A673 (cell line): ENCODE data around the gene KRI1. TPM values are rescaled to one million over a fixed set of nuclear protein-coding genes. Genes with fewer than 3 reads are reported as not detected.

Experiments
- BruUV-seq: library from RNA; stranded (reverse); fragments of 400-500 nt; replicated peaks from 2 replicates; lab custom pipeline; 2021; lab: Mats Ljungman, UMichigan
- CTCF ChIA-PET: fragments of 300-600 bp; sonication (Branson Sonifier 250); formaldehyde crosslinking; loops from one replicate; lab custom pipeline; 2022; ENCODE audit warnings: antibody characterized with exemption; lab: Charles Lee
- POLR2A ChIA-PET: fragments of 300-600 bp; sonication (Branson Sonifier 250); formaldehyde crosslinking; loops from one replicate; lab custom pipeline; 2022; ENCODE audit warnings: antibody characterized with exemption; ENCODE audit not compliant: low non-redundant PET; lab: Charles Lee
- DNase-seq: peaks from one replicate; pipeline ENCODE4 v3.0.0-alpha.2; 2015; ENCODE audit warnings: low spot score
- H3K27ac ChIP-seq: fragments of 200-600 bp; sonication (generic); 2 replicates; pipeline ENCODE4 v1.5.1; 2016; ENCODE audit warnings: mixed run types, low read depth, mild to moderate bottlenecking, mixed read lengths, antibody characterized with exemption, low read length; ENCODE audit not compliant: poor library complexity, severe bottlenecking
- H3K27me3 ChIP-seq: fragments of 200-600 bp; sonication (generic); replicated peaks from 2 replicates; pipeline ENCODE4 v1.6.1; 2017; ENCODE audit warnings: mixed run types, low read depth, mild to moderate bottlenecking, mixed read lengths, antibody characterized with exemption, low read length; ENCODE audit not compliant: insufficient read depth, poor library complexity
- H3K36me3 ChIP-seq: fragments of 200-600 bp; sonication (generic); 2 replicates; pipeline ENCODE4 v1.6.1; 2016; ENCODE audit warnings: mixed run types, mild to moderate bottlenecking, mixed read lengths, antibody characterized with exemption, low read length; ENCODE audit not compliant: insufficient read depth, poor library complexity, severe bottlenecking
- H3K4me1 ChIP-seq: fragments of 200-600 bp; sonication (generic); 2 replicates; pipeline ENCODE4 v1.6.1; 2017; ENCODE audit warnings: mixed run types, mild to moderate bottlenecking, mixed read lengths, antibody characterized with exemption, low read length; ENCODE audit not compliant: insufficient read depth, poor library complexity, severe bottlenecking
- H3K4me3 ChIP-seq: fragments of 200-600 bp; sonication (generic); 2 replicates; pipeline ENCODE4 v1.5.1; 2016; ENCODE audit warnings: low read depth, mixed run types, mild to moderate bottlenecking, mixed read lengths, low read length; ENCODE audit not compliant: poor library complexity, severe bottlenecking
- H3K9me3 ChIP-seq: fragments of 200-600 bp; sonication (generic); 2 replicates; pipeline ENCODE4 v1.6.1; 2016; ENCODE audit warnings: mixed run types, low read depth, mild to moderate bottlenecking, mixed read lengths, antibody characterized with exemption, low read length; ENCODE audit not compliant: poor library complexity, severe bottlenecking
- EZH2 ChIP-seq: fragments of 200-600 bp; sonication (generic); IDR thresholded peaks from 2 replicates; pipeline ENCODE4 v1.6.1; 2017; ENCODE audit warnings: borderline replicate concordance, low read depth, mild to moderate bottlenecking, mixed read lengths, antibody characterized with exemption, low read length; ENCODE audit not compliant: poor library complexity, severe bottlenecking
- intact Hi-C: fragments of 100-400 bp; cut with micrococcal nuclease; formaldehyde crosslinking; loops from one replicate; pipeline ENCODE4 v1.10.0; 2022; ENCODE audit not compliant: unreplicated experiment
- total RNA-seq: library from RNA; stranded (reverse); gene quantifications from 2 replicates; pipeline ENCODE4 v1.2.3, GENCODE V29; 2021
- TF ChIP-seq, protein P1 (sequence below): fragments of 300-800, 200-600 bp; sonication (generic); conservative IDR thresholded peaks from 2 replicates; pipeline ENCODE4 v1.5.1; 2017; ENCODE audit warnings: low read depth, mild to moderate bottlenecking, antibody characterized with exemption, low read length, moderate library complexity, mixed read lengths

Gene KRI1
- total RNA-seq, 1 experiment from 2014 or later, result 47.8 TPM

DNA sequence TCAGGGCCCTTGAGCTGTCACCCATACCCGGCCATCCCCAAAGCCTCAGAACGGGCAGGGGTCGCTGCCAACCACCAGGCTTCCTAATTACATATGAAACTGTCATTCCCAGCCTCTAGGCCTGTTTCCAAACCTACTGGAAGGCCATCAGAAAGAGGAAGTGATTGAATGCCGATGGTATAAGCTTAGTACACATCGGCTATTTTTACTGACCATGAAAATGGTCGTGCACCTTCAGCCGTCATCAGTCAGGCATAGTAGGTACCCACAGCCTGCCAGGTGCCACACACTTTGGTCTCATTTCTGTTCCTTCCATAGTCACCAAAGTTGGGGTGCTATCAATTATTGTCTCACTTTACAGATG, 10.2 kb downstream of the KRI1 start:
- Histone ChIP-seq H3K27me3 (no peaks in the 10 kb centered on the region), H3K4me1 (no peaks in the 10 kb centered on the region), H3K4me3 (no peak overlapping the region), H3K36me3 (peaks cover 86% of the 10 kb centered on the region), H3K9me3 (no peaks in the 10 kb centered on the region), H3K27ac (no peak overlapping the region)
- no peak for DNase-seq
- intact Hi-C loops, result no loop called here
- ChIA-PET POLR2A (no interaction called here), CTCF (no interaction called here)
- no TSS peak for BruUV-seq
- TF ChIP-seq EZH2, result no peak
- TF ChIP-seq, protein P1, sequence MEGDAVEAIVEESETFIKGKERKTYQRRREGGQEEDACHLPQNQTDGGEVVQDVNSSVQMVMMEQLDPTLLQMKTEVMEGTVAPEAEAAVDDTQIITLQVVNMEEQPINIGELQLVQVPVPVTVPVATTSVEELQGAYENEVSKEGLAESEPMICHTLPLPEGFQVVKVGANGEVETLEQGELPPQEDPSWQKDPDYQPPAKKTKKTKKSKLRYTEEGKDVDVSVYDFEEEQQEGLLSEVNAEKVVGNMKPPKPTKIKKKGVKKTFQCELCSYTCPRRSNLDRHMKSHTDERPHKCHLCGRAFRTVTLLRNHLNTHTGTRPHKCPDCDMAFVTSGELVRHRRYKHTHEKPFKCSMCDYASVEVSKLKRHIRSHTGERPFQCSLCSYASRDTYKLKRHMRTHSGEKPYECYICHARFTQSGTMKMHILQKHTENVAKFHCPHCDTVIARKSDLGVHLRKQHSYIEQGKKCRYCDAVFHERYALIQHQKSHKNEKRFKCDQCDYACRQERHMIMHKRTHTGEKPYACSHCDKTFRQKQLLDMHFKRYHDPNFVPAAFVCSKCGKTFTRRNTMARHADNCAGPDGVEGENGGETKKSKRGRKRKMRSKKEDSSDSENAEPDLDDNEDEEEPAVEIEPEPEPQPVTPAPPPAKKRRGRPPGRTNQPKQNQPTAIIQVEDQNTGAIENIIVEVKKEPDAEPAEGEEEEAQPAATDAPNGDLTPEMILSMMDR, result no peak

DNA sequence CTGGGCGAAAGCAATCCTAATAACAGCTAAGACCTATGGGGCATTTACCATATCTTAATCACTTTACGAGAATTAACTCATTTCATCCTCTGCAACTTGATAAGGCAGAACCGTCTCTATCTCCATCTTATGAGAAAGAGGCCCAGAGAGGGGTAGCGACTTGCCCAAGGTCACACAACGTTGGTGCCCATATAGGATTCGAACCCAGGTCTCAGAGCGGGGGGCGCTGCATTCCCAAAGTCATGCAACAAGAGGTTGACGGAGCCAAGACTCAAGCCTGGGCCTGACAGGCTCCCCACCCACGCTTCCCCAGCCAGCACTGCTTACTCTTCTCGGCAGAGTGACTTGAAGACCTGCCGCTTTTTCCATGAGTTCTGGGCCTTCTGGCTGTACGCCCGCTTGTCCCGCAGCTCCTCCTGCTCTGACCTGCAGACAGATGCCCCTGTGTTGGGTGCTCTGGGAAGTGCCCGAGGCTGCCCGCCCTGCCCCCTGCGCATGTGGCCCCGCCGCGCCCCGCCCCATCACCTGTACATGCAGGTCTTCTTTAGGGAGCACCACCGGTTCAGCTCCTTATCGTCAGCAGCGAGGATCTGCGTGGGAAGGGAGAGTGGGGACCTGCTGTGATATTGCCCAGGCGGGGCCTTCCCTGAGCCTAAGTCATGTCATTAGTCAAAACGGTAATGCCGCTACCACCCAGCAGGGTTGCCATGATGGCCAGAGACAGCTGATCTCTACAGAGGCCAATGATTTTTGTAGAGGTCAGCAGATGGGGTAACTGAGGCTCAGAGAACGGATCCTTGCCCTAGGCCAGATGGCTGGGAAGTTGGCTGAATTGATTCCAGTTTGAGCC, 10.8 kb downstream of the KRI1 start:
- DNase-seq, result no peak
- Histone ChIP-seq H3K9me3 (no peaks in the 10 kb centered on the region), H3K4me1 (no peaks in the 10 kb centered on the region), H3K27ac (no peak overlapping the region), H3K27me3 (no peaks in the 10 kb centered on the region), H3K4me3 (no peak overlapping the region), H3K36me3 (peaks cover 86% of the 10 kb centered on the region)
- TF ChIP-seq EZH2, result no peak
- TF ChIP-seq, protein P1, result no peak
- no TSS peak for BruUV-seq
- intact Hi-C loops, result no loop called here
- CTCF ChIA-PET, result no interaction called here
- POLR2A ChIA-PET, result no interaction called here

DNA sequence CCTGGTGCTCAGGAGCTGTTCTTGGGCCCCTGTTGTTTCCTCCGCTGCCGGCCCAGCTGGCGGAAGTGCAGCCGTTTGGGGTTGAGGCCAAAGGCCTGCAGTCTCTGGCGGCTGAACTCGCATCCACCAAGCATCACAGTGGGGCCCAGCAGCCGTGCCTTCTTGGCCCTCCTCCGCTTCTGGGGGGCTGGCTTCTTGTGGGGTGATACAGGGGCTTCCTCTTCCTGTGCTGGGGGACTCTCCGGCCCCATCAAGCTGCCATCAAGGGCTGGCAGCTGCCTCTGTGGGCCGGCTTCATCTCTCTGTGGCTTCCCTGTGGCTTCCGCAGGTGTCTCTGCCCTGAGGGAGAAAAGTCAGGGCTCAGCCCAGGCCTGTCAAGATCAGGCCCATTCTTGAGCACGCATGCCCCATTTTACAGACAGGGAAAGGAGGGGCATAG, 11.8 kb downstream of the KRI1 start:
- ChIA-PET CTCF (no interaction called here), POLR2A (no interaction called here)
- Histone ChIP-seq H3K9me3 (no peaks in the 10 kb centered on the region), H3K36me3 (peaks cover 80% of the 10 kb centered on the region), H3K27me3 (no peaks in the 10 kb centered on the region), H3K4me3 (no peak overlapping the region), H3K27ac (no peak overlapping the region), H3K4me1 (no peaks in the 10 kb centered on the region)
- intact Hi-C loops, result no loop called here
- BruUV-seq, result no TSS peak
- DNase-seq, result no peak
- no peak for TF ChIP-seq EZH2
- TF ChIP-seq, protein P1, result no peak
